ENCODE measurements around the gene ECSIT.
A peak's percentile ranks its signal among the peaks of the same experiment; 100 is the strongest.

The ECSIT gene

GRCh38 chr19:11563532-11563931 lies 34.6 kb upstream of the ECSIT start:
- no peaks in the 10 kb centered on the region for H3K27me3 ChIP-seq (ENCODE audit: control insufficient read depth in 2 of 2, insufficient read depth in 2 of 2, low read length in 2 of 2)
- no peaks in the 10 kb centered on the region for H3K36me3 ChIP-seq (ENCODE audit: control insufficient read depth in 2 of 2, insufficient read depth in 2 of 2, low read length in 2 of 2)
- no peak overlapping the region for H3K27ac ChIP-seq (ENCODE audit: low read depth in 2 of 2, low read length in 2 of 2)
- no peak overlapping the region for H3K9ac ChIP-seq (ENCODE audit: low read depth in 1 of 2, low read length in 2 of 2)
- H3K9me3 ChIP-seq (ENCODE audit: control insufficient read depth in 2 of 2, low read length in 2 of 2) = no peaks in the 10 kb centered on the region
- H3K4me1 ChIP-seq (ENCODE audit: control insufficient read depth in 2 of 2, insufficient read depth in 2 of 2, low read length in 2 of 2) = peaks cover under 1 to 8% of the 10 kb centered on the region in 2 donors
- no peak overlapping the region for H3K4me3 ChIP-seq (ENCODE audit: low read length in 2 of 2)

GRCh38 chr19:11560404-11561051 lies 31.6 kb upstream of the ECSIT start:
- Histone ChIP-seq H3K27me3 (ENCODE audit: control insufficient read depth in 2 of 2, insufficient read depth in 2 of 2, low read length in 2 of 2) (no peaks in the 10 kb centered on the region), H3K9me3 (ENCODE audit: control insufficient read depth in 2 of 2, low read length in 2 of 2) (no peaks in the 10 kb centered on the region), H3K9ac (ENCODE audit: low read depth in 1 of 2, low read length in 2 of 2) (peak overlapping the region in 1 of 2 donors; percentile 5), H3K36me3 (ENCODE audit: control insufficient read depth in 2 of 2, insufficient read depth in 2 of 2, low read length in 2 of 2) (peaks cover 0 to 7% of the 10 kb centered on the region in 2 donors), H3K4me3 (ENCODE audit: low read length in 2 of 2) (peak overlapping the region in 1 of 2 donors; percentile 97), H3K4me1 (ENCODE audit: control insufficient read depth in 2 of 2, insufficient read depth in 2 of 2, low read length in 2 of 2) (peaks cover 8 to 16% of the 10 kb centered on the region in 2 donors), H3K27ac (ENCODE audit: low read depth in 2 of 2, low read length in 2 of 2) (no peak overlapping the region)

- no peaks in the 10 kb centered on the region for H3K27me3 ChIP-seq (ENCODE audit: control insufficient read depth in 2 of 2, insufficient read depth in 2 of 2, low read length in 2 of 2)
- peaks cover 3 to 15% of the 10 kb centered on the region in 2 donors for H3K36me3 ChIP-seq (ENCODE audit: control insufficient read depth in 2 of 2, insufficient read depth in 2 of 2, low read length in 2 of 2)
- H3K4me3 ChIP-seq (ENCODE audit: low read length in 2 of 2) = peak within 1 kb of the TSS; percentile 92 to 97
- peak within 1 kb of the TSS; percentile 66 to 74 for H3K27ac ChIP-seq (ENCODE audit: low read depth in 2 of 2, low read length in 2 of 2)
- no peaks in the 10 kb centered on the region for H3K9me3 ChIP-seq (ENCODE audit: control insufficient read depth in 2 of 2, low read length in 2 of 2)
- peak within 1 kb of the TSS; percentile 60 to 76 for H3K9ac ChIP-seq (ENCODE audit: low read depth in 1 of 2, low read length in 2 of 2)
- H3K4me1 ChIP-seq (ENCODE audit: control insufficient read depth in 2 of 2, insufficient read depth in 2 of 2, low read length in 2 of 2) = peaks cover 8 to 16% of the 10 kb centered on the region in 2 donors
These were observed 30.2 kb upstream of the ECSIT start, which contains the start of gene ELOF1 for GRCh38 chr19:11558881-11559828. TSS of gene ELOF1 (minus strand) at chr19:11559230. CDS start at chr19:11554347, 4,883 bp downstream.

GRCh38 chr19:11556634-11557420 lies 27.9 kb upstream of the ECSIT start:
- peaks cover 8 to 16% of the 10 kb centered on the region in 2 donors for H3K4me1 ChIP-seq (ENCODE audit: control insufficient read depth in 2 of 2, insufficient read depth in 2 of 2, low read length in 2 of 2)
- H3K4me3 ChIP-seq (ENCODE audit: low read length in 2 of 2) = no peak overlapping the region
- no peaks in the 10 kb centered on the region for H3K27me3 ChIP-seq (ENCODE audit: control insufficient read depth in 2 of 2, insufficient read depth in 2 of 2, low read length in 2 of 2)
- no peak overlapping the region for H3K9ac ChIP-seq (ENCODE audit: low read depth in 1 of 2, low read length in 2 of 2)
- no peak overlapping the region for H3K27ac ChIP-seq (ENCODE audit: low read depth in 2 of 2, low read length in 2 of 2)
- peaks cover 15 to 31% of the 10 kb centered on the region in 2 donors for H3K36me3 ChIP-seq (ENCODE audit: control insufficient read depth in 2 of 2, insufficient read depth in 2 of 2, low read length in 2 of 2)
- H3K9me3 ChIP-seq (ENCODE audit: control insufficient read depth in 2 of 2, low read length in 2 of 2) = no peaks in the 10 kb centered on the region

- Histone ChIP-seq H3K9ac (ENCODE audit: low read depth in 1 of 2, low read length in 2 of 2) (no peak overlapping the region), H3K4me1 (ENCODE audit: control insufficient read depth in 2 of 2, insufficient read depth in 2 of 2, low read length in 2 of 2) (peaks cover 8 to 15% of the 10 kb centered on the region in 2 donors), H3K9me3 (ENCODE audit: control insufficient read depth in 2 of 2, low read length in 2 of 2) (no peaks in the 10 kb centered on the region), H3K4me3 (ENCODE audit: low read length in 2 of 2) (no peak overlapping the region), H3K27ac (ENCODE audit: low read depth in 2 of 2, low read length in 2 of 2) (no peak overlapping the region), H3K27me3 (ENCODE audit: control insufficient read depth in 2 of 2, insufficient read depth in 2 of 2, low read length in 2 of 2) (no peaks in the 10 kb centered on the region), H3K36me3 (ENCODE audit: control insufficient read depth in 2 of 2, insufficient read depth in 2 of 2, low read length in 2 of 2) (peaks cover 15 to 31% of the 10 kb centered on the region in 2 donors)
These were observed 26.3 kb upstream of the ECSIT start for GRCh38 chr19:11555246-11555645.

GRCh38 chr19:11554160-11554559 lies 25.2 kb upstream of the ECSIT start:
- no peaks in the 10 kb centered on the region for H3K27me3 ChIP-seq (ENCODE audit: control insufficient read depth in 2 of 2, insufficient read depth in 2 of 2, low read length in 2 of 2)
- H3K4me3 ChIP-seq (ENCODE audit: low read length in 2 of 2) = no peak overlapping the region
- H3K9me3 ChIP-seq (ENCODE audit: control insufficient read depth in 2 of 2, low read length in 2 of 2) = no peaks in the 10 kb centered on the region
- peaks cover 8% of the 10 kb centered on the region in 2 donors for H3K4me1 ChIP-seq (ENCODE audit: control insufficient read depth in 2 of 2, insufficient read depth in 2 of 2, low read length in 2 of 2)
- peak overlapping the region in 1 of 2 donors; percentile 56 for H3K27ac ChIP-seq (ENCODE audit: low read depth in 2 of 2, low read length in 2 of 2)
- no peak overlapping the region for H3K9ac ChIP-seq (ENCODE audit: low read depth in 1 of 2, low read length in 2 of 2)
- peaks cover 15 to 31% of the 10 kb centered on the region in 2 donors for H3K36me3 ChIP-seq (ENCODE audit: control insufficient read depth in 2 of 2, insufficient read depth in 2 of 2, low read length in 2 of 2)

GRCh38 chr19:11552666-11553372 lies 23.9 kb upstream of the ECSIT start:
- peaks cover under 1 to 1% of the 10 kb centered on the region in 2 donors for H3K4me1 ChIP-seq (ENCODE audit: control insufficient read depth in 2 of 2, insufficient read depth in 2 of 2, low read length in 2 of 2)
- H3K36me3 ChIP-seq (ENCODE audit: control insufficient read depth in 2 of 2, insufficient read depth in 2 of 2, low read length in 2 of 2) = peaks cover 15 to 31% of the 10 kb centered on the region in 2 donors
- no peaks in the 10 kb centered on the region for H3K27me3 ChIP-seq (ENCODE audit: control insufficient read depth in 2 of 2, insufficient read depth in 2 of 2, low read length in 2 of 2)
- no peak overlapping the region for H3K9ac ChIP-seq (ENCODE audit: low read depth in 1 of 2, low read length in 2 of 2)
- peak overlapping the region in 1 of 2 donors; percentile 68 for H3K27ac ChIP-seq (ENCODE audit: low read depth in 2 of 2, low read length in 2 of 2)
- H3K9me3 ChIP-seq (ENCODE audit: control insufficient read depth in 2 of 2, low read length in 2 of 2) = no peaks in the 10 kb centered on the region
- no peak overlapping the region for H3K4me3 ChIP-seq (ENCODE audit: low read length in 2 of 2)

- H3K4me1 ChIP-seq (ENCODE audit: control insufficient read depth in 2 of 2, insufficient read depth in 2 of 2, low read length in 2 of 2) = no peaks in the 10 kb centered on the region
- no peaks in the 10 kb centered on the region for H3K9me3 ChIP-seq (ENCODE audit: control insufficient read depth in 2 of 2, low read length in 2 of 2)
- peak overlapping the region; percentile 2 to 68 for H3K27ac ChIP-seq (ENCODE audit: low read depth in 2 of 2, low read length in 2 of 2)
- no peak overlapping the region for H3K9ac ChIP-seq (ENCODE audit: low read depth in 1 of 2, low read length in 2 of 2)
- peaks cover 15 to 29% of the 10 kb centered on the region in 2 donors for H3K36me3 ChIP-seq (ENCODE audit: control insufficient read depth in 2 of 2, insufficient read depth in 2 of 2, low read length in 2 of 2)
- H3K27me3 ChIP-seq (ENCODE audit: control insufficient read depth in 2 of 2, insufficient read depth in 2 of 2, low read length in 2 of 2) = no peaks in the 10 kb centered on the region
- no peak overlapping the region for H3K4me3 ChIP-seq (ENCODE audit: low read length in 2 of 2)
These were observed 22.8 kb upstream of the ECSIT start for GRCh38 chr19:11551603-11552235.

- no peak overlapping the region for H3K27ac ChIP-seq (ENCODE audit: low read depth in 2 of 2, low read length in 2 of 2)
- H3K36me3 ChIP-seq (ENCODE audit: control insufficient read depth in 2 of 2, insufficient read depth in 2 of 2, low read length in 2 of 2) = peaks cover 15 to 21% of the 10 kb centered on the region in 2 donors
- no peaks in the 10 kb centered on the region for H3K4me1 ChIP-seq (ENCODE audit: control insufficient read depth in 2 of 2, insufficient read depth in 2 of 2, low read length in 2 of 2)
- no peaks in the 10 kb centered on the region for H3K27me3 ChIP-seq (ENCODE audit: control insufficient read depth in 2 of 2, insufficient read depth in 2 of 2, low read length in 2 of 2)
- H3K9ac ChIP-seq (ENCODE audit: low read depth in 1 of 2, low read length in 2 of 2) = no peak overlapping the region
- H3K4me3 ChIP-seq (ENCODE audit: low read length in 2 of 2) = no peak overlapping the region
- H3K9me3 ChIP-seq (ENCODE audit: control insufficient read depth in 2 of 2, low read length in 2 of 2) = no peaks in the 10 kb centered on the region
These were observed 21.3 kb upstream of the ECSIT start for GRCh38 chr19:11550265-11550664.

All from mucosa of rectum (tissue), 2 donors.